ENCODE results near the gene ITGAD. TPM values are rescaled to one million over a fixed set of nuclear protein-coding genes. Genes with fewer than 3 reads are reported as not detected.
"Not testable (repeated sequence)": the region's sequence is repeated elsewhere in the genome, so short reads cannot be mapped to it uniquely, and the experiment has no call there.

ITGAD gene
- total RNA-seq, 1 donor from 2014 or later, result not detected

DNA sequence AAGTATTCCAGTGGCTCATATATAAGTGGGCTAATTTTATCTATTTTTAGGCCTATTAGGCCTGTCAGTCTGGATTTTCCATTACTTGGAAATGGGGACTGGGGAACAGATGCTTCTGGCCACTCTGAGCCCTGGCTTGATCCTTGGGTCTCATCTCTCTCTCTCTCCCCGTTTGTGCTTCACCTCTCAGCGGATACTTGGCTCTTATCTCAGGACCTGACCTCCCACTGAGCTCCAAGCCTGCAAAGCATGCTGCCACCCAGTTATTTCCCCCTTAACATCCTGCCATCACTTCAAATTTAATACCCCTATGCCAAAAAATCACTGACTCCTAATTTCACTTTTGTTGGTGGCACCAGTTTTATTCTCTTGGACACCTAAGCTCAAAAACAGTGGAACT, 45.3 kb downstream of the ITGAD start:
- no peaks in the 10 kb centered on the region for H3K36me3 ChIP-seq
- no peaks in the 10 kb centered on the region for H3K27me3 ChIP-seq
- H3K4me1 ChIP-seq, result no peaks in the 10 kb centered on the region
- H3K9me3 ChIP-seq, result no peaks in the 10 kb centered on the region
- intact Hi-C loops (cut with DNase I), result no loop called here
- H3K27ac ChIP-seq, result no peak overlapping the region
- H3K4me3 ChIP-seq, result no peak overlapping the region
- no peak for TF ChIP-seq POLR2A (IDR thresholded peaks at IDR 0.05)
- TF ChIP-seq CTCF (IDR thresholded peaks at IDR 0.05), result no peak
- TF ChIP-seq POLR2AphosphoS5 (IDR thresholded peaks at IDR 0.05; ENCODE audit: insufficient read depth in 1 of 2, low read depth in 1 of 2), result no peak
- no peak for DNase-seq (ENCODE audit: extremely low spot score in 2 of 2)

DNA sequence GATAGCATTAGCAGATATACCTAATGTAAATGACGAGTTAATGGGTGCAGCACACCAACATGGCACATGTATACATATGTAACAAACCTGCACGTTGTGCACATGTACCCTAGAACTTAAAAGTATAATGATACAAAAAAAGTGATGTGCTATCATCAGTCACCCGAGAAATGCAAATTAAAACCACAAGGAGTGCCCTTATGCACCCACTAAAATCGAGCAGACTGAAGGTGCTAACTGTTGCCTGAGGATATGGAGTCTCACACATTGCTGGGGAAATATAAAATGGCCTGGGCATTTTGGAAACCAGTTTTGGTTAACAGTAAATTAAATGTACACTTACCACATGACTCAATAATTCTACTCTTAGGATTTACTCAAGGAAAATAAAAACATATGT, 45.9 kb downstream of the ITGAD start:
- intact Hi-C loops (cut with DNase I); H3K27ac ChIP-seq; H3K4me3 ChIP-seq; H3K36me3 ChIP-seq; H3K27me3 ChIP-seq; H3K9me3 ChIP-seq; DNase-seq (ENCODE audit: extremely low spot score in 2 of 2); H3K4me1 ChIP-seq: not testable (repeated sequence)

- H3K4me3 ChIP-seq, result no peak overlapping the region
- intact Hi-C loops (cut with DNase I), result no loop called here
Observed at GRCh38 chr16:31439519-31439918, 46.4 kb downstream of the ITGAD start.

GRCh38 chr16:31440516-31441184, 47.5 kb downstream of the ITGAD start:
- Histone ChIP-seq H3K27ac (no peak overlapping the region), H3K27me3 (no peaks in the 10 kb centered on the region), H3K4me1 (no peaks in the 10 kb centered on the region), H3K4me3 (no peak overlapping the region), H3K9me3 (no peaks in the 10 kb centered on the region), H3K36me3 (no peaks in the 10 kb centered on the region)
- no peak for TF ChIP-seq CTCF (IDR thresholded peaks at IDR 0.05)
- no peak for TF ChIP-seq POLR2A (IDR thresholded peaks at IDR 0.05)
- no peak for TF ChIP-seq POLR2AphosphoS5 (IDR thresholded peaks at IDR 0.05; ENCODE audit: insufficient read depth in 1 of 2, low read depth in 1 of 2)
- DNase-seq (ENCODE audit: extremely low spot score in 2 of 2), result no peak
- intact Hi-C loops (cut with DNase I), result loop anchor here (5.0 to 10.0 kb wide), 2 partner anchors 256 to 453 kb away; partner anchors contain the start of genes FUS and HSD3B7

More at GRCh38 chr16:31439519-31439918, 46.4 kb downstream of the ITGAD start:
- H3K27ac ChIP-seq, result no peak overlapping the region
- DNase-seq (ENCODE audit: extremely low spot score in 2 of 2), result no peak
- TF ChIP-seq POLR2A (IDR thresholded peaks at IDR 0.05) (no peak), POLR2AphosphoS5 (IDR thresholded peaks at IDR 0.05; ENCODE audit: insufficient read depth in 1 of 2, low read depth in 1 of 2) (no peak), CTCF (IDR thresholded peaks at IDR 0.05) (no peak)
- H3K9me3 ChIP-seq, result no peaks in the 10 kb centered on the region
- no peaks in the 10 kb centered on the region for H3K36me3 ChIP-seq
- no peaks in the 10 kb centered on the region for H3K4me1 ChIP-seq
- H3K27me3 ChIP-seq, result no peaks in the 10 kb centered on the region

GRCh38 chr16:31441956-31442355, 48.8 kb downstream of the ITGAD start:
- peak overlapping the region; percentile 70 to 82 for H3K4me3 ChIP-seq
- intact Hi-C loops (cut with DNase I), result loop anchor here (5.0 to 10.0 kb wide), 2 partner anchors 257 to 455 kb away; partner anchors contain the start of genes FUS and HSD3B7

GRCh38 chr16:31445931-31446330, 52.8 kb downstream of the ITGAD start:
- H3K36me3 ChIP-seq; H3K9me3 ChIP-seq; H3K4me1 ChIP-seq; H3K27me3 ChIP-seq; H3K4me3 ChIP-seq; H3K27ac ChIP-seq; DNase-seq (ENCODE audit: extremely low spot score in 2 of 2): not testable (repeated sequence)
- intact Hi-C loops (cut with DNase I), result loop anchor here (10.0 kb wide), 1 partner anchor 261 kb away; the partner anchor contains the start of gene FUS

More at GRCh38 chr16:31441956-31442355, 48.8 kb downstream of the ITGAD start:
- TF ChIP-seq CTCF (IDR thresholded peaks at IDR 0.05), result no peak
- TF ChIP-seq POLR2AphosphoS5 (IDR thresholded peaks at IDR 0.05; ENCODE audit: insufficient read depth in 1 of 2, low read depth in 1 of 2), result no peak
- TF ChIP-seq POLR2A (IDR thresholded peaks at IDR 0.05), result no peak
- H3K27ac ChIP-seq, result peak overlapping the region; percentile 91
- H3K27me3 ChIP-seq, result no peaks in the 10 kb centered on the region
- H3K9me3 ChIP-seq, result no peaks in the 10 kb centered on the region
- H3K36me3 ChIP-seq, result no peaks in the 10 kb centered on the region
- H3K4me1 ChIP-seq, result no peaks in the 10 kb centered on the region
- DNase-seq (ENCODE audit: extremely low spot score in 2 of 2), result no peak
